Heart right ventricle (tissue), 16 donors: ENCODE measurements around the gene MROH9. TPM values are rescaled to one million over a fixed set of nuclear protein-coding genes. Genes with fewer than 3 reads are reported as not detected.

Source experiments
- ATAC-seq, 8 donors: fragments of 200-7000 bp; cut with Tn5 transposase; one replicate each; pipeline ENCODE4 v1.9.1; 2020; ENCODE audit warnings: mild to moderate bottlenecking in 8 of 8, moderate library complexity in 8 of 8, moderate number of reproducible peaks in 1 of 8
- DNase-seq, 2 donors: peaks; one replicate each; pipeline ENCODE4 v3.0.0-alpha.2; 2020
- H3K27ac ChIP-seq, 10 donors: fragments of 200-600 bp; sonication (generic) in 2 of 10; one replicate each; pipeline versions ENCODE4 v1.5.0 to v1.8.0; 2020 to 2022; ENCODE audit warnings: mild to moderate bottlenecking in 3 of 10
- H3K27me3 ChIP-seq, 7 donors: fragments of 200-600 bp; one replicate each; pipeline ENCODE4 v1.8.0; 2021 to 2022; ENCODE audit warnings: mild to moderate bottlenecking in 2 of 7
- H3K36me3 ChIP-seq, 9 donors: fragments of 200-600 bp; sonication (generic) in 1 of 9; one replicate each; pipeline versions ENCODE4 v1.5.0 to v1.8.0; 2020 to 2022; ENCODE audit warnings: mild to moderate bottlenecking in 2 of 9
- H3K4me1 ChIP-seq, 9 donors: fragments of 200-600 bp; sonication (generic) in 1 of 9; one replicate each; pipeline versions ENCODE4 v1.5.0 to v1.8.0; 2020 to 2022; ENCODE audit warnings: mild to moderate bottlenecking in 4 of 9
- H3K4me3 ChIP-seq, 10 donors: fragments of 200-600 bp; sonication (generic) in 2 of 10; one replicate each; pipeline versions ENCODE4 v1.5.0 to v1.8.0; 2020 to 2022; ENCODE audit warnings: mild to moderate bottlenecking in 7 of 10, moderate library complexity in 2 of 10
- H3K9me3 ChIP-seq, 11 donors: fragments of 200-600 bp in 10 of 11; sonication (generic) in 2 of 11; one replicate each; pipeline versions ENCODE4 v1.5.0 to v1.8.0; 2013 to 2022; ENCODE audit warnings: mild to moderate bottlenecking in 2 of 11, control low read depth in 1 of 11, moderate library complexity in 1 of 11
- WGBS, 2 donors: extraction: QIAGEN DNeasy Blood & Tissue Kit; methylation state at CpG; one replicate each; pipeline ENCODE4 v1.1.7; 2013; ENCODE audit warnings: inconsistent platforms in 1 of 2; 5-methylcytosine and 5-hydroxymethylcytosine counted together
- intact Hi-C, 10 donors: fragments of 100-400 bp; cut with DNase I; formaldehyde crosslinking; loops; one replicate each; pipeline versions ENCODE4 v1.11.1 to v1.14.2; 2022
- microRNA-seq, 2 donors: library from miRNA; unstranded; fragments of <30 nt; microRNA quantifications; one replicate each; pipeline ENCODE4 v1.2.0, GENCODE V29; 2021
- polyA plus RNA-seq, 2 donors: library from polyadenylated mRNA; stranded (reverse); fragments of 200-250 nt; gene quantifications; one replicate each; pipeline ENCODE4 v1.2.3, GENCODE V29; 2013
- total RNA-seq, 10 donors: library from RNA; stranded (reverse); fragmentation: NEBNext Ultra II Directional in 3 of 10; extraction: Animal tissue kit (Norgen Biotek cat#: 25700) in 3 of 10; gene quantifications; one replicate each; pipeline versions ENCODE4 v1.2.1 to v1.2.4, GENCODE V29; 2021 to 2023
- TF ChIP-seq, protein P1 (sequence below), 9 donors: fragments of 200-600 bp; sonication (generic) in 2 of 9; IDR thresholded peaks; one replicate each; pipeline versions ENCODE4 v1.5.0 to v1.8.0; 2021 to 2022; ENCODE audit warnings: antibody characterized with exemption in 9 of 9, mild to moderate bottlenecking in 5 of 9, moderate library complexity in 1 of 9
- donor health status: Arrhythmogenic right ventricular cardiomyopathy.
- donor health status: ischemic (EF 13 %, LVEDD 7.1; RV severe dilation, severe dysfunction).
- donor health status: healthy with polysubstance abuse.
- donor health status: DM: no; HTN: yes; CAD: no.
- donor health status: DM: no; HTN: no; CAD: no.
- donor health status: ischemic (EF 25% LVEDD 6.9; RV normal size, moderate dysfunction).
- donor health status: ischemic (EF 25% LVEDD 5.7; RV mildly dilated, moderate dysfunction).
- donor health status: healthy.
- donor health status: DM: yes; HTN: yes; CAD: no.
- donor health status: Ischemic cardiomyopathy.
- donor health status: ischemic (EF 35%, LVEDD 5.7; RV mildly dilated, moderate dysfunction).
- donor health status: nonischemic (EF 11% LVEDD 7.7; RV severe dilation, severe dysfunction).
- donor health status: DM: yes; HTN: yes; CAD: no.
- donor health status: PGD.
- donor health status: ischemic (EF 29% LVEDD 5.4; RV normal size, mild dysfunction).
- donor health status: nonischemic (EF 23%, LVEDD 6.1; RV moderate dilation, normal function).

Gene MROH9
- total and polyA plus RNA-seq, 12 donors, result not detected

DNA sequence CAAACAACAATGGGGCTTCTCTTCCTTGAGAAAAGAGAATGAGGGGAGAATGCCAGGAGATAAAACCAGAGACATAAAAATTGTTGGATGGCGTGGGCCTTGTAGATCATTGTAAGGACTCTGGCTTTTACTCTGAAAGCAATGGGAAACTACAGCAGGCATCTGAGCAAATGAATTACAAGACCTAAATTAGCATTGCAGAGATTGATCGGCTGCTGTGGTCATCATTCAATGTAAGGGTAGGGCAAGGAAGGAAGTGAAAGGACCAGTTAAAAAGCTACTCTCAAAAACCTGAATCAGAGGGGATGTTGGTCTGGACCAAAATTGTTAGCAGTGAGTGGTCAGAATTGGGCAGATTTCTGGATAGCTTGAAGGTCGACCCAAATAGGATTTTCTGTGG is 176.8 kb downstream of the MROH9 start:
- TF ChIP-seq, protein P1, sequence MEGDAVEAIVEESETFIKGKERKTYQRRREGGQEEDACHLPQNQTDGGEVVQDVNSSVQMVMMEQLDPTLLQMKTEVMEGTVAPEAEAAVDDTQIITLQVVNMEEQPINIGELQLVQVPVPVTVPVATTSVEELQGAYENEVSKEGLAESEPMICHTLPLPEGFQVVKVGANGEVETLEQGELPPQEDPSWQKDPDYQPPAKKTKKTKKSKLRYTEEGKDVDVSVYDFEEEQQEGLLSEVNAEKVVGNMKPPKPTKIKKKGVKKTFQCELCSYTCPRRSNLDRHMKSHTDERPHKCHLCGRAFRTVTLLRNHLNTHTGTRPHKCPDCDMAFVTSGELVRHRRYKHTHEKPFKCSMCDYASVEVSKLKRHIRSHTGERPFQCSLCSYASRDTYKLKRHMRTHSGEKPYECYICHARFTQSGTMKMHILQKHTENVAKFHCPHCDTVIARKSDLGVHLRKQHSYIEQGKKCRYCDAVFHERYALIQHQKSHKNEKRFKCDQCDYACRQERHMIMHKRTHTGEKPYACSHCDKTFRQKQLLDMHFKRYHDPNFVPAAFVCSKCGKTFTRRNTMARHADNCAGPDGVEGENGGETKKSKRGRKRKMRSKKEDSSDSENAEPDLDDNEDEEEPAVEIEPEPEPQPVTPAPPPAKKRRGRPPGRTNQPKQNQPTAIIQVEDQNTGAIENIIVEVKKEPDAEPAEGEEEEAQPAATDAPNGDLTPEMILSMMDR (IDR thresholded peaks at IDR 0.05), result no peak
- no peak for DNase-seq
- WGBS, 2 donors, result 87 to 88% methylated on average over 3 of the region's 3 CpGs
- peaks cover 0 to 47% (median 5%) of the 10 kb centered on the region in 9 donors for H3K4me1 ChIP-seq
- H3K27me3 ChIP-seq, result no peaks in the 10 kb centered on the region
- no peaks in the 10 kb centered on the region for H3K9me3 ChIP-seq
- peak overlapping the region in 7 of 10 donors; percentile 34 to 72 (median 62) for H3K27ac ChIP-seq
- no peaks in the 10 kb centered on the region for H3K36me3 ChIP-seq
- H3K4me3 ChIP-seq, result no peak overlapping the region
- intact Hi-C loops, result no loop called here
- no peak for ATAC-seq

DNA sequence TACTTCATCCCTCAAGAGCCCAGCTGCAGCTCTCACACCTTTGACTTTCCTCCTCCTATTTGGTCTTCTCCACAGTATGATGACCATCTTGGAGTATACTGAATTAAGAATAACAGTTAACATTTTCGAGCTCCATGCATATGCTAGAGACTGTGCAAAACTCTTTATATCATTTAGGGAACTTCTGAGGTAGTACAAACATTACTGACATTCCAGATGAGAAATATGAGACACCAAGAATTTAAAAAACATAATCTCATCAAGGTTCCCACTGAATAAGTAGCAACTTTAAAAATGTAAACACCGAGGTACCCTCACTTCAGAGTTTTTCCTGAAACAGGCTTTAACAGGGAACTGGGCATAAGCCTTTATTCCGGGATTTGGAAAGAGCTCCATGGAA is 178.0 kb downstream of the MROH9 start:
- WGBS, 2 donors, result 70 to 93% methylated on average over 3 of the region's 3 CpGs
- H3K36me3 ChIP-seq, result no peaks in the 10 kb centered on the region
- no peak for DNase-seq
- no peak for ATAC-seq
- H3K9me3 ChIP-seq, result no peaks in the 10 kb centered on the region
- peaks cover 0 to 34% (median 5%) of the 10 kb centered on the region in 9 donors for H3K4me1 ChIP-seq
- intact Hi-C loops, result no loop called here
- H3K4me3 ChIP-seq, result no peak overlapping the region
- TF ChIP-seq, protein P1 (IDR thresholded peaks at IDR 0.05), result no peak
- H3K27me3 ChIP-seq, result no peaks in the 10 kb centered on the region
- H3K27ac ChIP-seq, result no peak overlapping the region

Small RNA genes lying within 50 kb of the gene (microRNA-seq; reads per million reads assigned to microRNA genes)
- gene MIR1295A (0 reads per million in 2 donors), gene MIR1295B (0 reads per million in 2 donors)

Other genes with a start within 250 kb of the MROH9 start
- 1 to 10 TPM in 5 of 10 donors, under 1 TPM in 5; 0.51 to 2.1 (median 1.1) TPM for gene FMO3, start 155.4 kb downstream of the MROH9 start, total RNA-seq
- 1 to 10 TPM in 1 of 2 donors, under 1 TPM in 1; 0.83 to 1.4 TPM for gene FMO3, start 155.4 kb downstream of the MROH9 start, polyA plus RNA-seq
- 10 to 100 TPM; 23.7 to 78.5 (median 28.7) TPM for gene FMO2, start 249.8 kb downstream of the MROH9 start, total RNA-seq
- gene FMO2, start 249.8 kb downstream of the MROH9 start, polyA plus RNA-seq, result 10 to 100 TPM in 1 of 2 donors, 1 to 10 TPM in 1; 7.6 to 48.9 TPM